Measurements from ENCODE around the gene DYNC2I2. TPM values are rescaled to one million over a fixed set of nuclear protein-coding genes. Genes with fewer than 3 reads are reported as not detected.

The DYNC2I2 gene
- total RNA-seq, 5 donors from 2014 or later (not counting 1 experiment from before 2014, with no cell fraction given), result 4.1 to 10.5 (median 8.0) TPM

DNA sequence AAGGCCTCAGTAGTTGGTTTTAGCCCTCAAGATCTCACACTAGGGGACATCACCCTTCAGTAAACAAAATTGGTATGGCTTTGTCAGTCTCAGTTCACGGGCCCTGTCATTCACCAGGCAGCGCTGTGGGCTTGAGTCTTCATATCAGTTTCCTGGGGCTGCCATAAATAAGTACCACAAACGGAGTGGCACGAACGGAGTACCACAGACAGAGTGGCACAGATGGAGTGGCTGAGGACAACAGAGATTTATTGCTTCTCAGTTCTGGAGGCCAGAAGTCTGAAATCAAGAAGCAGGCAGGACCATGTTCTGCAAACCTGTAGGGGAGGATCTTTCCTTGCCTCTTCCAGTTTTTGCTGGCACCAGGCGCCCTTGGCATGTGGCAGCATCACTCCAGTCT is 37.5 kb downstream of the DYNC2I2 start:
- H3K27ac ChIP-seq (ENCODE audit: low read length), result no peak overlapping the region
- Mint-ChIP-seq H3K27ac (no peak overlapping the region), H3K9me3 (no peaks in the 10 kb centered on the region), H3K4me1 (no peaks in the 10 kb centered on the region), H3K36me3 (peaks cover 59% of the 10 kb centered on the region), H3K27me3 (no peaks in the 10 kb centered on the region), H3K4me3 (no peak overlapping the region)
- ATAC-seq (replicated peaks in 1 of 4), result no peak
- DNase-seq, result no peak
- H3K36me3 ChIP-seq (ENCODE audit: control insufficient read depth in 2 of 2, extremely low read depth in 1 of 2, insufficient read depth in 1 of 2, low read length in 1 of 2), result peaks cover 19 to 87% of the 10 kb centered on the region in 2 donors
- H3K9me3 ChIP-seq, result no peaks in the 10 kb centered on the region
- no peaks in the 10 kb centered on the region for H3K4me1 ChIP-seq (ENCODE audit: control insufficient read depth in 1 of 2, extremely low read depth in 1 of 2, insufficient read depth in 2 of 2, low read length in 2 of 2)
- ChIA-PET POLR2A (no interaction called here), CTCF (no interaction called here)
- no peak overlapping the region for H3K4me3 ChIP-seq (ENCODE audit: control insufficient read depth in 1 of 2, extremely low read depth in 1 of 2, low read length in 1 of 2)
- 97% methylated on average over 5 of the region's 6 CpGs for WGBS (ENCODE audit: insufficient coverage)
- H3K27me3 ChIP-seq (replicated peaks in 1 of 2; ENCODE audit: control insufficient read depth in 2 of 2, extremely low read depth in 1 of 2, insufficient read depth in 2 of 2, low read length in 1 of 2), result no peaks in the 10 kb centered on the region

GRCh38 chr9:128617943-128618342 is 38.7 kb downstream of the DYNC2I2 start:
- ATAC-seq (replicated peaks in 1 of 4), result no peak
- ChIA-PET CTCF (no interaction called here), POLR2A (no interaction called here)
- H3K4me1 Mint-ChIP-seq, result no peaks in the 10 kb centered on the region
- no peaks in the 10 kb centered on the region for H3K27me3 Mint-ChIP-seq
- H3K36me3 Mint-ChIP-seq, result peaks cover 66% of the 10 kb centered on the region
- H3K4me1 ChIP-seq (ENCODE audit: control insufficient read depth in 1 of 2, extremely low read depth in 1 of 2, insufficient read depth in 2 of 2, low read length in 2 of 2), result no peaks in the 10 kb centered on the region
- H3K9me3 Mint-ChIP-seq, result no peaks in the 10 kb centered on the region
- H3K27ac ChIP-seq (ENCODE audit: low read length), result no peak overlapping the region
- DNase-seq, result no peak
- H3K4me3 ChIP-seq (ENCODE audit: control insufficient read depth in 1 of 2, extremely low read depth in 1 of 2, low read length in 1 of 2), result no peak overlapping the region
- no peaks in the 10 kb centered on the region for H3K9me3 ChIP-seq
- no peak overlapping the region for H3K27ac Mint-ChIP-seq
- whole genome bisulfite sequencing (ENCODE audit: insufficient coverage), result 99% methylated on average over 8 of the region's 8 CpGs
- H3K36me3 ChIP-seq (ENCODE audit: control insufficient read depth in 2 of 2, extremely low read depth in 1 of 2, insufficient read depth in 1 of 2, low read length in 1 of 2), result peaks cover 22 to 90% of the 10 kb centered on the region in 2 donors
- no peak overlapping the region for H3K4me3 Mint-ChIP-seq
- no peaks in the 10 kb centered on the region for H3K27me3 ChIP-seq (replicated peaks in 1 of 2; ENCODE audit: control insufficient read depth in 2 of 2, extremely low read depth in 1 of 2, insufficient read depth in 2 of 2, low read length in 1 of 2)

DNA sequence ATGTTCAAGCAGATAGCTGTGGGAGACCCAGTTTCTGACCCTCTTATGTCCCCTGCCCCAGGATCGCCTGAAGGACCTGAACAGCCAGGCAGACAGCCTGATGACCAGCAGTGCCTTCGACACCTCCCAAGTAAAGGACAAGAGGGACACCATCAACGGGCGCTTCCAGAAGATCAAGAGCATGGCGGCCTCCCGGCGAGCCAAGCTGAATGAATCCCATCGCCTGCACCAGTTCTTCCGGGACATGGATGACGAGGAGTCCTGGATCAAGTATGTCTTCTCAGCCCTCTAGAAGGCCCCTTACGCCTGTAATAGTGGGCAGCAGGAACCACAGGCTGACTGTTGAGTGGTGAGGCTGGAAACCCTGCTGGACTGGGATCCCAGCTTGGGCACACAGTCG is 41.1 kb downstream of the DYNC2I2 start:
- H3K27me3 ChIP-seq (replicated peaks in 1 of 2; ENCODE audit: control insufficient read depth in 2 of 2, extremely low read depth in 1 of 2, insufficient read depth in 2 of 2, low read length in 1 of 2), result no peaks in the 10 kb centered on the region
- Mint-ChIP-seq H3K27ac (no peak overlapping the region), H3K9me3 (no peaks in the 10 kb centered on the region), H3K36me3 (peaks cover 67% of the 10 kb centered on the region), H3K4me3 (no peak overlapping the region), H3K4me1 (no peaks in the 10 kb centered on the region), H3K27me3 (no peaks in the 10 kb centered on the region)
- WGBS (ENCODE audit: insufficient coverage), result 99% methylated on average over 12 of the region's 12 CpGs
- no peaks in the 10 kb centered on the region for H3K9me3 ChIP-seq
- H3K4me3 ChIP-seq (ENCODE audit: control insufficient read depth in 1 of 2, extremely low read depth in 1 of 2, low read length in 1 of 2), result no peak overlapping the region
- ATAC-seq (replicated peaks in 1 of 4) (no peak), DNase-seq (no peak)
- no peak overlapping the region for H3K27ac ChIP-seq (ENCODE audit: low read length)
- peaks cover 24 to 96% of the 10 kb centered on the region in 2 donors for H3K36me3 ChIP-seq (ENCODE audit: control insufficient read depth in 2 of 2, extremely low read depth in 1 of 2, insufficient read depth in 1 of 2, low read length in 1 of 2)
- no peaks in the 10 kb centered on the region for H3K4me1 ChIP-seq (ENCODE audit: control insufficient read depth in 1 of 2, extremely low read depth in 1 of 2, insufficient read depth in 2 of 2, low read length in 2 of 2)
- POLR2A ChIA-PET, result interaction anchor here in 1 of 2 donors (0.6 kb wide), 1 partner anchor 160 kb away, joined by 10 read pairs; no protein-coding TSS in a partner anchor
- CTCF ChIA-PET, result no interaction called here

GRCh38 chr9:128614728-128615127 is 41.9 kb downstream of the DYNC2I2 start:
- ChIA-PET POLR2A (no interaction called here), CTCF (interaction anchor here in 1 of 2 donors (0.5 to 0.6 kb wide), 2 partner anchors 62 to 342 kb away, joined by 3 to 4 read pairs; no protein-coding TSS in a partner anchor)
- Mint-ChIP-seq H3K4me3 (no peak overlapping the region), H3K27me3 (no peaks in the 10 kb centered on the region), H3K4me1 (no peaks in the 10 kb centered on the region), H3K36me3 (peaks cover 68% of the 10 kb centered on the region), H3K27ac (no peak overlapping the region), H3K9me3 (no peaks in the 10 kb centered on the region)
- ATAC-seq (replicated peaks in 1 of 4) (no peak), DNase-seq (no peak)
- Histone ChIP-seq H3K27me3 (replicated peaks in 1 of 2; ENCODE audit: control insufficient read depth in 2 of 2, extremely low read depth in 1 of 2, insufficient read depth in 2 of 2, low read length in 1 of 2) (no peaks in the 10 kb centered on the region), H3K4me3 (ENCODE audit: control insufficient read depth in 1 of 2, extremely low read depth in 1 of 2, low read length in 1 of 2) (no peak overlapping the region), H3K36me3 (ENCODE audit: control insufficient read depth in 2 of 2, extremely low read depth in 1 of 2, insufficient read depth in 1 of 2, low read length in 1 of 2) (peaks cover 24 to 98% of the 10 kb centered on the region in 2 donors), H3K9me3 (no peaks in the 10 kb centered on the region), H3K4me1 (ENCODE audit: control insufficient read depth in 1 of 2, extremely low read depth in 1 of 2, insufficient read depth in 2 of 2, low read length in 2 of 2) (no peaks in the 10 kb centered on the region), H3K27ac (ENCODE audit: low read length) (no peak overlapping the region)
- no CpG with 5 or more reads among the region's 1 CpG for WGBS (ENCODE audit: insufficient coverage)

GRCh38 chr9:128611600-128612394 is 44.9 kb downstream of the DYNC2I2 start:
- Histone ChIP-seq H3K9me3 (no peaks in the 10 kb centered on the region), H3K27ac (ENCODE audit: low read length) (no peak overlapping the region), H3K4me1 (ENCODE audit: control insufficient read depth in 1 of 2, extremely low read depth in 1 of 2, insufficient read depth in 2 of 2, low read length in 2 of 2) (no peaks in the 10 kb centered on the region), H3K36me3 (ENCODE audit: control insufficient read depth in 2 of 2, extremely low read depth in 1 of 2, insufficient read depth in 1 of 2, low read length in 1 of 2) (peaks cover 21 to 100% of the 10 kb centered on the region in 2 donors), H3K27me3 (replicated peaks in 1 of 2; ENCODE audit: control insufficient read depth in 2 of 2, extremely low read depth in 1 of 2, insufficient read depth in 2 of 2, low read length in 1 of 2) (no peaks in the 10 kb centered on the region), H3K4me3 (ENCODE audit: control insufficient read depth in 1 of 2, extremely low read depth in 1 of 2, low read length in 1 of 2) (no peak overlapping the region)
- H3K9me3 Mint-ChIP-seq, result no peaks in the 10 kb centered on the region
- H3K27ac Mint-ChIP-seq, result no peak overlapping the region
- H3K27me3 Mint-ChIP-seq, result no peaks in the 10 kb centered on the region
- DNase-seq (no peak), ATAC-seq (replicated peaks in 1 of 4) (no peak)
- H3K4me3 Mint-ChIP-seq, result no peak overlapping the region
- ChIA-PET CTCF (interaction anchor here in 1 of 2 donors (0.5 kb wide), 1 partner anchor 40 kb away, joined by 3 read pairs; no protein-coding TSS in a partner anchor), POLR2A (no interaction called here)
- no peaks in the 10 kb centered on the region for H3K4me1 Mint-ChIP-seq
- WGBS (ENCODE audit: insufficient coverage), result 99% methylated on average over 7 of the region's 12 CpGs
- peaks cover 70% of the 10 kb centered on the region for H3K36me3 Mint-ChIP-seq

- Histone ChIP-seq H3K9me3 (no peaks in the 10 kb centered on the region), H3K4me3 (ENCODE audit: control insufficient read depth in 1 of 2, extremely low read depth in 1 of 2, low read length in 1 of 2) (no peak overlapping the region), H3K27me3 (replicated peaks in 1 of 2; ENCODE audit: control insufficient read depth in 2 of 2, extremely low read depth in 1 of 2, insufficient read depth in 2 of 2, low read length in 1 of 2) (no peaks in the 10 kb centered on the region), H3K27ac (ENCODE audit: low read length) (no peak overlapping the region), H3K36me3 (ENCODE audit: control insufficient read depth in 2 of 2, extremely low read depth in 1 of 2, insufficient read depth in 1 of 2, low read length in 1 of 2) (peaks cover 21 to 98% of the 10 kb centered on the region in 2 donors), H3K4me1 (ENCODE audit: control insufficient read depth in 1 of 2, extremely low read depth in 1 of 2, insufficient read depth in 2 of 2, low read length in 2 of 2) (no peaks in the 10 kb centered on the region)
- WGBS (ENCODE audit: insufficient coverage), result no CpG with 5 or more reads among the region's 3 CpGs
- no peak for DNase-seq
- no peak overlapping the region for H3K4me3 Mint-ChIP-seq
- H3K27ac Mint-ChIP-seq, result no peak overlapping the region
- no peaks in the 10 kb centered on the region for H3K9me3 Mint-ChIP-seq
- H3K36me3 Mint-ChIP-seq, result peaks cover 68% of the 10 kb centered on the region
- ChIA-PET CTCF (interaction anchor here in 1 of 2 donors (0.6 kb wide), 1 partner anchor 421 kb away, joined by 5 read pairs; no protein-coding TSS in a partner anchor), POLR2A (no interaction called here)
- ATAC-seq (replicated peaks in 1 of 4), result no peak
- H3K27me3 Mint-ChIP-seq, result no peaks in the 10 kb centered on the region
- H3K4me1 Mint-ChIP-seq, result no peaks in the 10 kb centered on the region
Measured at GRCh38 chr9:128610897-128611296, 45.8 kb downstream of the DYNC2I2 start.
